Gastroesophageal sphincter (tissue), 4 donors: ENCODE results near the gene STIMATE. TPM values are rescaled to one million over a fixed set of nuclear protein-coding genes. Genes with fewer than 3 reads are reported as not detected.

Source experiments
- ATAC-seq: fragments of 150-250 bp; one replicate; pipeline ENCODE4 v1.9.1; 2016; ENCODE audit warnings: mild to moderate bottlenecking, moderate library complexity
- H3K27ac ChIP-seq, 4 donors: fragments of 200-600 bp; sonication (generic) in 3 of 4; 1 replicate in 3 of 4; 2 replicates in 1 of 4; pipeline ENCODE4 v1.5.1; 2016 to 2019
- H3K27me3 ChIP-seq: fragments of 200-600 bp; sonication (generic); one replicate; pipeline ENCODE4 v1.5.1; 2019
- H3K36me3 ChIP-seq, 2 donors: fragments of 200-600 bp; sonication (generic); one replicate each; pipeline ENCODE4 v1.5.1; 2019; ENCODE audit warnings: control low read depth in 1 of 2
- H3K4me1 ChIP-seq, 3 donors: fragments of 200-600 bp; sonication (generic); 1 replicate in 2 of 3; 2 replicates in 1 of 3; pipeline ENCODE4 v1.5.1; 2016 to 2019; ENCODE audit warnings: control low read depth in 2 of 3
- H3K4me3 ChIP-seq, 2 donors: fragments of 200-600 bp; sonication (generic); one replicate each; pipeline ENCODE4 v1.5.1; 2019; ENCODE audit warnings: mild to moderate bottlenecking in 1 of 2, moderate library complexity in 1 of 2
- H3K9me3 ChIP-seq, 3 donors: fragments of 200-600 bp; sonication (generic); one replicate each; pipeline ENCODE4 v1.5.1; 2017 to 2019; ENCODE audit warnings: control low read depth in 2 of 3
- EP300 ChIP-seq: sonication (generic); formaldehyde crosslinking; IDR thresholded peaks from one replicate; pipeline ENCODE4 v1.6.1; 2017; ENCODE audit warnings: antibody characterized with exemption, mild to moderate bottlenecking
- POLR2A ChIP-seq, 2 donors: fragments of 450-650 bp; IDR thresholded peaks; one replicate each; pipeline ENCODE4 v1.6.1; 2017; ENCODE audit warnings: antibody characterized with exemption in 2 of 2, mild to moderate bottlenecking in 2 of 2, moderate library complexity in 1 of 2
- POLR2AphosphoS5 ChIP-seq: sonication (generic); formaldehyde crosslinking; IDR thresholded peaks from one replicate; pipeline ENCODE4 v1.6.1; 2017; ENCODE audit warnings: antibody characterized with exemption
- WGBS, 2 donors: methylation state at CpG; one replicate each; pipeline ENCODE4 v1.1.5; 2018; ENCODE audit warnings: low coverage in 1 of 2; 5-methylcytosine and 5-hydroxymethylcytosine counted together
- total RNA-seq, 4 donors: library from RNA; depleted of rRNA; stranded (reverse); fragments of >200 nt; gene quantifications; one replicate each; pipeline ENCODE4 v1.1.0, GENCODE V29; 2016
- TF ChIP-seq, protein P1 (sequence below), 4 experiments: fragments of 200-600 bp in 2 of 4; fragments of 450-650 bp in 2 of 4; sonication (generic) in 1 of 4; IDR thresholded peaks; one replicate each; pipeline ENCODE4 v1.5.1; 2017 to 2019; ENCODE audit warnings: antibody characterized with exemption in 4 of 4, mild to moderate bottlenecking in 2 of 4, moderate library complexity in 2 of 4

Gene STIMATE
- total RNA-seq, 4 donors from 2014 or later, result 14.6 to 30.2 (median 20.5) TPM

DNA sequence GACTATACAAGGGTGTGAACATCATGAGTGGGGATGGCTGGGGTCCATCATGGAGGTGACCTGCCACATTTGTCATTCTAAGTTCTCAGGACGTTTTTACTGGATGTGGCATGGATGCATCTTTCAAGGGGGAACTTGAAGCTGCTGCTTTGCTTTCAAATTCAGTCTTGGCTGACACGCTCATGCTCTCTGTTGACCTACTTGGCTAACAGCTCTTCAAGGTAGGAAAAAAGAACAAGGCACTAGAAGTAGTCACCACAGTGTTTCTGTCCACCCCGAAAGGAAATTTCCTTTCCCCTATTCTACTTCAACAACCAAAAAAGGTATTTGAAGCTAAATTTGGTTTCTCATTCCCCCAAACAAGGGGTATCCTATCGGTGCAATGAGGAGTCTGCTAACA, 15.0 kb downstream of the STIMATE start:
- H3K36me3 ChIP-seq, result peaks cover 0 to 39% of the 10 kb centered on the region in 2 donors
- H3K27me3 ChIP-seq, result no peaks in the 10 kb centered on the region
- H3K4me3 ChIP-seq, result no peak overlapping the region
- TF ChIP-seq, protein P1, sequence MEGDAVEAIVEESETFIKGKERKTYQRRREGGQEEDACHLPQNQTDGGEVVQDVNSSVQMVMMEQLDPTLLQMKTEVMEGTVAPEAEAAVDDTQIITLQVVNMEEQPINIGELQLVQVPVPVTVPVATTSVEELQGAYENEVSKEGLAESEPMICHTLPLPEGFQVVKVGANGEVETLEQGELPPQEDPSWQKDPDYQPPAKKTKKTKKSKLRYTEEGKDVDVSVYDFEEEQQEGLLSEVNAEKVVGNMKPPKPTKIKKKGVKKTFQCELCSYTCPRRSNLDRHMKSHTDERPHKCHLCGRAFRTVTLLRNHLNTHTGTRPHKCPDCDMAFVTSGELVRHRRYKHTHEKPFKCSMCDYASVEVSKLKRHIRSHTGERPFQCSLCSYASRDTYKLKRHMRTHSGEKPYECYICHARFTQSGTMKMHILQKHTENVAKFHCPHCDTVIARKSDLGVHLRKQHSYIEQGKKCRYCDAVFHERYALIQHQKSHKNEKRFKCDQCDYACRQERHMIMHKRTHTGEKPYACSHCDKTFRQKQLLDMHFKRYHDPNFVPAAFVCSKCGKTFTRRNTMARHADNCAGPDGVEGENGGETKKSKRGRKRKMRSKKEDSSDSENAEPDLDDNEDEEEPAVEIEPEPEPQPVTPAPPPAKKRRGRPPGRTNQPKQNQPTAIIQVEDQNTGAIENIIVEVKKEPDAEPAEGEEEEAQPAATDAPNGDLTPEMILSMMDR (IDR thresholded peaks at IDR 0.05), result no peak
- TF ChIP-seq POLR2AphosphoS5 (no peak), POLR2A (IDR thresholded peaks at IDR 0.05) (no peak), EP300 (no peak)
- no peak for ATAC-seq
- no peaks in the 10 kb centered on the region for H3K9me3 ChIP-seq
- H3K4me1 ChIP-seq, result peaks cover 0 to 15% (median 0%) of the 10 kb centered on the region in 3 donors
- H3K27ac ChIP-seq, result no peak overlapping the region
- 89 to 95% methylated on average over 2 to 3 of the region's 4 CpGs for WGBS, 2 donors

DNA sequence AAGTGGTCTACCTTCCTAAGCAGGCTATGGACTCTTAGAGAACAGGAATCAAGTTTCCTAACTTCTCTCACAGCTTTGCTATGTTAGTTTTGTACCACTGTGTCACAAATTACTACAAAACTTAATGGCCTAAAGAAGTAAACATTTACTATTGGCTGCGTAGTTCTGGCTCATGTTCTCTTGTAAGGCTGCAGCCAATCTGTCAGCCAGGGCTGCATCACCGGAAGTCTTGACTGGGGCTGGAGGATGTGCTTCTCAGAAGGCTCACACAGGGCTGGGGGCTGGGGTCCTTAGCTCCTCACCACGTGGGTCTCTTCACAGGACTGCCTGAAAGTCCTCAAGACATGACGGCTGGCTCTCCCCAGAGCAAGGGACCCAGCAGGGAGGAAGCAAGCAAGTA, 15.5 kb downstream of the STIMATE start:
- TF ChIP-seq, protein P1 (IDR thresholded peaks at IDR 0.05), result no peak
- TF ChIP-seq POLR2AphosphoS5, result no peak
- TF ChIP-seq POLR2A (IDR thresholded peaks at IDR 0.05), result no peak
- TF ChIP-seq EP300, result no peak
- Histone ChIP-seq H3K36me3 (peaks cover 0 to 40% of the 10 kb centered on the region in 2 donors), H3K4me1 (peaks cover 0 to 15% (median 0%) of the 10 kb centered on the region in 3 donors), H3K27me3 (no peaks in the 10 kb centered on the region), H3K4me3 (no peak overlapping the region), H3K27ac (no peak overlapping the region), H3K9me3 (no peaks in the 10 kb centered on the region)
- ATAC-seq, result no peak
- WGBS, 2 donors, result 20 to 67% methylated on average over 1 of the region's 4 CpGs

DNA sequence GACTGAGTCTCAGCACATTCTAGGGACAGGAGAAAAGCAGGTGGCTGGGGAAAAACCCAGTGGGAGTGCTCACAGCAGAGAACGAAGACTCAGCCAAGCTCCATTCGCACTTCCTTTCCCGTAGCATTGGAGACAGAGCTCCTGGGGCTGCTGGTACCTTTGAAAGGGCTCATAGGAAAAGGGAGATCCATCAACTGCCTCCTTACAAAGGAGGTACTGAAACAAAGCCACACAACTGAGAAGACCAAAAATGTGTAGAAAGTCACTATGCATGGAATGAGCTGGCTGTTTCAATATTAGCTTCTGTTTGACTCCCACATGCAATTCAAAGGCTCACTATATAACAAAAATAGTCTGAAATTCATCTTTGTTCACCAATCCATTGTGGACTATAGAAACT, 16.9 kb downstream of the STIMATE start:
- Histone ChIP-seq H3K27me3 (no peaks in the 10 kb centered on the region), H3K9me3 (no peaks in the 10 kb centered on the region), H3K4me1 (peaks cover 0 to 15% (median 0%) of the 10 kb centered on the region in 3 donors), H3K27ac (no peak overlapping the region), H3K36me3 (peaks cover 0 to 32% of the 10 kb centered on the region in 2 donors), H3K4me3 (no peak overlapping the region)
- TF ChIP-seq POLR2AphosphoS5 (no peak), EP300 (no peak), POLR2A (IDR thresholded peaks at IDR 0.05) (no peak)
- TF ChIP-seq, protein P1 (IDR thresholded peaks at IDR 0.05), result no peak
- 87% methylated on average over 3 of the region's 3 CpGs; no CpG with 5 or more reads in 1 of the 2 donors for WGBS, 2 donors
- no peak for ATAC-seq

DNA sequence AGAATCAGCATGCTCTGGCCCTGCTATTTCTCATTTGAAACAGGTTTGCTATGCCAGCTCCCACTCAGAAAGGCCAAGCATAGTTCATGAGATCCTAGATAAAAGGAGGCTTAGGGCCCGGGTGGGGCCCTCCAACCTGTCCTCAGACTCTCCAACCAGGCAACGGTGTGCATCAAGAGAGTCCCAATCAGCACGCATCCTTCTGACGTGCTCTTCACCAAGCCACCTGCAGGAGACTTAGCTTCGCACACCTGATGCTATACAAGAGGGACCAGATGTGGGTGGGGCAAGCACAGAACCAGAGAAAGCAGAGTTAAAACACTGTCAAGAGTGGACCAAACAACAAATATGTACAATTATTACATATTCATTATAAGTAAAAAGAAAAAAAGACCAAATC, 17.3 kb downstream of the STIMATE start:
- peaks cover 0 to 28% of the 10 kb centered on the region in 2 donors for H3K36me3 ChIP-seq
- no peak for ATAC-seq
- no peaks in the 10 kb centered on the region for H3K27me3 ChIP-seq
- H3K4me3 ChIP-seq, result no peak overlapping the region
- peaks cover 0 to 15% (median 0%) of the 10 kb centered on the region in 3 donors for H3K4me1 ChIP-seq
- no peak overlapping the region for H3K27ac ChIP-seq
- no peaks in the 10 kb centered on the region for H3K9me3 ChIP-seq
- TF ChIP-seq, protein P1 (IDR thresholded peaks at IDR 0.05), result no peak
- TF ChIP-seq POLR2AphosphoS5 (no peak), POLR2A (IDR thresholded peaks at IDR 0.05) (no peak)
- 100% methylated on average over 3 of the region's 5 CpGs; no CpG with 5 or more reads in 1 of the 2 donors for WGBS, 2 donors

DNA sequence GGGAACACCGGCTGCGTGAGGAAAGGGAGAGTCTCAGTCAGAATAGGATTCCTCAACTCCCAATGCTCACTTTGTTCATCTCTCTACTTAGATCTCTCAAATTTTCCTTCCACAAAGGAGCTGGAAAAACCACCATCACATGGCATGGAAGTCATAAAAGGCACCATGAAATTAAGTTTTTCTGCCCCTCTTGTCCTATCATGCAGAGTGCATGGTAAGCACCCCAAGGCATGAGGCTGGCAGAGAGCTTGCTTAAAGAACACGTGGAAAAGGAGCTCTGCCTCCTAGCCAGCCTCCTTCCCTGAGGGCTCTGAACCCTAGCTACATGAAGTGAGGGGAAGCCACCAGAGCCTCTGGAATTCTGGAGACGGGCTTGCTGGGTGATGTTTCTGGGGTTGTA, 17.8 kb downstream of the STIMATE start:
- 93 to 94% methylated on average over 2 to 3 of the region's 4 CpGs for WGBS, 2 donors
- no peak for ATAC-seq

More for the DNA sequence above, 17.8 kb downstream of the STIMATE start:
- TF ChIP-seq POLR2A (IDR thresholded peaks at IDR 0.05), result no peak
- Histone ChIP-seq H3K9me3 (no peaks in the 10 kb centered on the region), H3K4me1 (peaks cover 0 to 17% (median 0%) of the 10 kb centered on the region in 3 donors), H3K27ac (no peak overlapping the region), H3K27me3 (no peaks in the 10 kb centered on the region), H3K4me3 (no peak overlapping the region), H3K36me3 (peaks cover 0 to 28% of the 10 kb centered on the region in 2 donors)
